ENCODE results near the gene L3MBTL3.
"Not testable (repeated sequence)": the region's sequence is repeated elsewhere in the genome, so short reads cannot be mapped to it uniquely, and the experiment has no call there.

The L3MBTL3 gene

DNA sequence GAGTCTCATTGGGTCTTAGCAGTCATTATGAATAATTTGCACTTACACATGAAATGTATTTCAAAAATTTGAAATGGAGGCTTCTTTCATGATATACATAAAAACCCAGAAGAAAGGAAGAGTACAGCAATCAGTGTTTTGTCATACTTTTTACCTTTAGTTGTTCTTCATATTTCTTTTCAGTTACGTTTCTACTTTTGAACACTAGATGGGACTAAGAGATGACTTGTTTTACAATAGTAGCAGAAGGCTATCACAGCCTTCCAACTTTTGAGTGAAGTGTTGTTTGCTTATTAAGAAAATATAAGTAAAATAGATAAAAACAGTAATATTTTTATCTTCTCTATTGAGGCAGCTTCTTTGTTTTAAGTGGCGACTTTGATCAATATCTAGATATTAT, 58.1 kb downstream of the L3MBTL3 start:
- DNase-seq (ENCODE audit: low read depth in 2 of 2), result no peak

DNA sequence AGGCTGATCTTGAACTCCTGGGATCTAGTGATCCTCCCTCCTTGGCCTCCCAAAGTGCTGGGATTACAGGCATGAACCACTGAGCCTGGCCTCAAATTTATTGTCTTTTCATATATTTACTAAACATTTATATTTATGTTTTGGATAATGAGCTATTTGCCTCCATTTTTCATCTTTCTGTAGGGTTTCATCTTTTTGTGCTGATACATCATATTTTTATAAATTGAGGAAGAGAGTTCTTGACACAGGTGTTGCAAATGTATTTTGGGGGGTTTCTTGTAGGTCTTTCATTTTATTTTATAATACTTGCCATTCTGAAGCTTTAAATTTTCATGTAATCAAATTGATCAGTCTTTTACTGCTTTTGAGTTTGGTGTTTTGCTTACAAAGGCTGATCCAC, 72.4 kb downstream of the L3MBTL3 start:
- DNase-seq (ENCODE audit: low read depth in 2 of 2), result no peak

DNA sequence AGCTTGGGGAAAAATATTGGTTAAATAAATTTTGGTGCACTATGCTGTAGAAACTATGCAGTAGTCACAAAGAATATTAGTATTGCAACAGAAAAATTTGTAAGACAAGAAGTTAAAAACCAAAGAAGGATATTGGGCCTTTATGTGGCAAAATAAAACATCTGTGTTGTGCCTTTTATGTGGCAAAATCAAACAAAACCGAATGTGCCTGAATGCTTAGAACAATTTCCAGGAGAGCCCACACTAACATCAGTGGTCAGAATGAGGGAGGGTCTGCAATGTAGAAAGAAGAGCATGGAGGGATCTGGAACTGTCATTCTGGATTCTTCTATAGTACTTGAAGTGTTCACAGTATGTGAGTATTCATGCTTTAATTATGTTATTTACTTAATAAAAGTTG, 75.2 kb downstream of the L3MBTL3 start:
- no peak for DNase-seq (ENCODE audit: low read depth in 2 of 2)

DNA sequence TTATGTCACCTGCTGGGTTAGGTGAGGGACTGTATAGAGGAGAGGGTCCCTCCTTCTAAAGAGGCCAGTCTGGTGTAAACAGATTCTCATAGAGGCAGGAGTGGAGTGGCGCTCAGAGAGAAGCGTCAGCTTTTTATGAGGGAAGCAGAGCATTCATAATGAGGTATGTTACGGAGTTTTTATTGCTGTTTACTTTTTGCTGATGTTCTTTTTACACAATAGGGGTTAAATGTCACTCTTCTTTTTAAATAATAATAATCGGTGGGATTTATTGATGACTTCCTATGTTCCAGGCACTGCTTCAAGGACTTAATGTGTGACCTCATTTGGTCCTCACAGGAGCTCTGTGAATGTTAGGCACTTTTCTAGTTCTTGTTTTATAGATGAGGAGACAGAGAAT, 79.9 kb downstream of the L3MBTL3 start:
- DNase-seq (ENCODE audit: low read depth in 2 of 2), result no peak

DNA sequence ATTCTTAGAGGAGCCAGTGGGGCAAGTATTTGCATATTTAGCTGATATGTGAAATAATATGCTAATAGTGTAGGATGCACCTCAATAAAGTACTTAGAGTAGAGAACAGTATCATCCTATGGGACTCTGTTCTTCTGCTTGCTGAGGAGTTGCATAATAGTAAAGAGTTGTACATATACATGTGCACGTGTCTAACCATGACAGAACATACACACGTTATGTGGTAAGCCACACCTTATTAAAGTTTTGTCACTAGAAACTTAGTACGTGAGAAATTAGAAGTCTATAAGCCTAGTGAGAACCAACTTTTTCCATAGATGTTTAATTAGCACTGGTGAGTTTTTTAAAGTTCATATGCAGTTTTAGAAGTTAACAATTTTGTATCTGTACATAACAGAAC, 80.7 kb downstream of the L3MBTL3 start:
- no peak for DNase-seq (ENCODE audit: low read depth in 2 of 2)

DNA sequence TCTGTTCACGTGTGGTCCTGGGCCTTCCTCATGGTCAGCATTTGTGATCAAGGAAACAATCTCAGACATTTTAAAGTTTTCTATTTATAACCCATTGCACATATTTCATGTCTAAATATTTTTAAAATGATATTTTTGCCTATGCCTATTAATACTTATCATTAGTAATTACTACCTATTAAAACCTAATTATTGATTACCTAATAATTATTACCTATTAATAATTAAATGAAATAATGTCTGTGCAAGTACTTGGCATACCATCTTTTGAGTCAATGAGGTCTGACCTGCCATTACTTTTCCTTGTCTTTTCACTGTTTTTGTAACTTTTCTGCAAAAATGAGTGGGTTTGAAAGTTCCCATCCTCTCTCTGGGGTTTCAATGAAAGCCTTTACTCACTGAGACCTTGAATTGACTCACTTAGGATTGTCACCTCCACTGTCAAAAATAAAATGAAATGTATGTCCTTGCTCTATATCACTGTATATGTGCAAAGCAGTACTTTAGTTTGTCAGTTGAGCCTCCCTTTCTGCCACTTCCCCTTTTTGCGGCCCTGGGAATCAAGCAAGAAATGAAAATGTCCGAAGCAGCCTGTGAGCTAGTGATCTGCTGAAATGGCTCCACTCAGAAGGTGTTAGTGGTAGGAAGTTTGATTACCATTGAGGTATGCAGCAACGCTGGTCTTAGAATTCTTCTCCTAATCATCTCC, 87.8 kb downstream of the L3MBTL3 start:
- DNase-seq (ENCODE audit: low read depth in 2 of 2), result no peak

DNA sequence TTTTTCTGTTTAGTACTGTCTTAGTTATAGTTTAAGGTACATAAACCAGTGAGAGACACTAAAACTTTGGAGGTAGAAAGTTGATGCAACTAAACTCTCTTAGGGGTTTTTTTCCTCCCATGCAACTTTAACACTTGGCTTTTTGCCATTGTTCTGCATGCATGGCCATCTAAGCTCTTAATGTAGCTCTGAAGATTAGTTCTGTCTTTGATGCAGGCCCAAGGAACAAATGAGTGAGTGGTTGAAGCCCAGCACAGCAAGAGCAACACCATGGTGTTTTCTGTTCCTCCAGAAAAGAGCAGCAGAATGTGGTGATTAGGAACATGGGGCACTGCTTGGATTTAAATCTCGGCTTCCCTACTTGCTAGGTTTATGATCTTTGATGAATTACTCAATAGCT, 89.3 kb downstream of the L3MBTL3 start:
- no peak for DNase-seq (ENCODE audit: low read depth in 2 of 2)

DNA sequence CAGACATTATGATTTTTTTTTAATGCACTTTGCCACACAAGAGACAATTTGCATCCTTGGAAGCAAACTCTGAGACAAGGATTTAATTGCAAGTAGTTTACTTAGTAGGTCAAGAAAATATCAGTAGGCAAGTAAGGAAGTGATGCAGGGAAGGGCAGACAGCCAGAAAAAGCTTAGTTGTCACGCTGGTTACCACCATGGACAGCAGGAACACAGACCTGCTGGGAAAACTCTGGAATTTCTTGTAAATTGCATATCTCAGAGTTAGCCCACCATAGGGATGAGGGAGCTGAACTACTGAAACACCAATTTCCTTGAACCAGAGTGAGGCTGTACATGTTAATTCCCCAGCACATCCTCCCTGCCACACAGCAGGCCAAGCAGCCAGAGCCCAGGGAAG, 92.7 kb downstream of the L3MBTL3 start:
- no peak for DNase-seq (ENCODE audit: low read depth in 2 of 2)

DNA sequence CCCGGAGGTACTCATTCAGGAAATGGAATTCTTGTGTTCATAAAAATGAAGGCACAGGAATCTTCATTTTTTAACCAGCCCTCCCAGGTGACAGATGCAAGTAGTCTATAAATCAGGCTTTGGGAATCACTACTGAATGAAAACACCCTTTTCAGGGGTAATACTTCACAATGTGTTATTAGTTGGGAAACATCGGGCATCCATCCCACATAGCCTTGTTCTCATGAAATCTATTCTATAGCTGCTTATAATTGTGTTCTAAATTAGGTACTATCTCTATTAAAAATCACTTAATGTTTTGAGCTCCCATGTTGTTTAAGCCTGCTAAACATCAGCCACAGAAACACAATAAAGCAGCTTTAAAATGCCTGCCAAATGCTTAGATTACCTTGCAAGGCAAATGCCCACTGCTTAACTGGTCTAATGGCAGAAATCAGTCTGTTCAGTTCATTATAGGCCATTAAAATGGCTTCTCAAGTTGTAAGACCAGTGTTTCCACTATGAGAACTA, 94.9 kb downstream of the L3MBTL3 start:
- DNase-seq (ENCODE audit: low read depth in 2 of 2), result no peak

DNA sequence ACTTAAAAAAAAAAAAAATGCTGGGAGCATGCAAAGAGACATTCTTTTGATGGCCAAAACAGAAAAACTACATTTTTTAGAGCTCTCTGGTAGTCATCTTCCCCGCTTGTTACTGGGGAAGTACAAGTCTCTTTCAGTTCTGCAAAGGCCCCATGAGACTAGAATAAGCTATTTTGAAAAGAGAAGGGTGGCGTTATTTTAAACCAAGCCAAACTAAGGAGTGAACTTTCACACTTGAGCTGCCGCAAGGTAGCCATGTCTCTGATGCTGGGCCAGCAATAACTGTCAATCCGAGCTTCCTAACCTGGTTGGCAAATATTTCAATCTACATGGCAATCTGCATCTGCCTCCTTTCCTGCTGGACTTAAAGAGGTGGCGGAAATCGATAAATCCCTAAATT, 96.7 kb downstream of the L3MBTL3 start:
- no peak for DNase-seq (ENCODE audit: low read depth in 2 of 2)

DNA sequence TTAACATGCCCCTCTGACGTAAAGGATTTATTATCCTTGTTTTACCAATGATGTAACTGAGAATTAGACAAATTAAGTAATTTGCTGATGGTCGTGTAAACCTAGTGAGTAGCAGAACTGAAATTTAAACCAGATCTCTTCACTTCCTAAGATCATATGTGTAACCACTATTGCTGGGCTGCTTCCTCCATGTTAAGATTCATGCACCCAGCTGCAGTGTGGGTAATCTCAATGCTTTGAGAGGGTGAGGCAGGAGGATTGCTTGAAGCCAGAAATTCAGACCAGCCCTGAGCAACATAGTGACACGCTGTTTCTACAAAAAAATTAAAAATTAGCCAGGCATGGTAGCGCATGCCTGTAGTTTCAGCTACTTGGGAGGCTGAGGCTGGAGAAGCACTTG, 97.9 kb downstream of the L3MBTL3 start:
- no peak for DNase-seq (ENCODE audit: low read depth in 2 of 2)

DNA sequence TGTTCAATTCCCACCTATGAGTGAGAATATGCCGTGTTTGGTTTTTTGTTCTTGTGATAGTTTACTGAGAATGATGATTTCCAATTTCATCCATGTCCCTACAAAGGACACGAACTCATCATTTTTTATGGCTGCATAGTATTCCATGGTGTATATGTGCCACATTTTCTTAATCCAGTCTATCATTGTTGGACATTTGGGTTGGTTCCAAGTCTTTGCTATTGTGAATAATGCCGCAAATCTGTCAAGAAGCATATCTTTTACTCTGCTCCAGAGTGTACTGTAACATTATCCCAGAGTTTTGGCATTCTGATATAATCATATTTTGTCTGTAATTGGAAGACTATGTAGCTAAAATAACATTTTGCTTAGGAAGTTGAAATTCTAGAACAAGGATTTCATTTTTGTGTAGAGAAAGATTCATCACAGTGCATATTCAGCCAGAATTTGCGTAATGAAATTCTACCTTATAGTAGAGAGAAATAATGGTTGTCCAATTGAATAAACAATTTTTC, 98.9 kb downstream of the L3MBTL3 start:
- not testable (repeated sequence) for DNase-seq (ENCODE audit: low read depth in 2 of 2)

DNA sequence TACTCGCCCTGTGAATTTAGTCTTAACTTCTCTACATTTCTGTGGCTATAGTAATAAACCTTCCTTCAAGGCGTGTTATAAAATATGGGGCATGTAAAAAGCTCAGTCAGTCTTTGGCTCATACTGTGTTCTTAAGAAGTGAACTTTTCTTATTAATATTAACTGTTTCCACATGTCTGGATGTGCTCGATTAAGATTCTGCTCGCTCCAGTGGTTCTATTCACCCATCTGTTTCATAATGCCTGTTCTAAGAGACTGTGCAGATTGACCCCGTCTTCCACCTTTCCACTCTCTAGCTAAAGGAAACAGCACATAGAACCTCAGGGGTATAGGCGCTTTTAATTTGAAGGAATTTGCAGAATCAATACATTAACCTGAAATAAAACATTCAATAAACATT, 99.9 kb downstream of the L3MBTL3 start:
- no peak for DNase-seq (ENCODE audit: low read depth in 2 of 2)

DNA sequence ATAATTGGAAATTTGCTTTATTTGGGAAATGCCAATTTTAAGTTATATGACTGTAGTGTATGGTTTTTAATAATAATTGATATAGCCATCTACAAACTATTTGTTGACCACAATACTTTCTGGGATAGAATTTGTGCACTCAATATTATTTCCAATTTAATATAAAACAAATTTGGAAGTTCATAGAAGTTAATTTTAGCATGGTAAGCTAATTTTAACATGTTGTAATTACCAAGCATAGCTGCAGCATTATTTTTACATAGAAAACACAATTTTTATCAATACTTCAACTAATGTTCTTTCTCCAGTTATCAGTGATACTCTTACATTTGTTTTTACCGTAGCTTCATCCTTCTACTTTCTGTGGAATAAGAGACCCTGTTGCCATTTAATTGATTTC, 100.8 kb downstream of the L3MBTL3 start:
- no peak for DNase-seq (ENCODE audit: low read depth in 2 of 2)

DNA sequence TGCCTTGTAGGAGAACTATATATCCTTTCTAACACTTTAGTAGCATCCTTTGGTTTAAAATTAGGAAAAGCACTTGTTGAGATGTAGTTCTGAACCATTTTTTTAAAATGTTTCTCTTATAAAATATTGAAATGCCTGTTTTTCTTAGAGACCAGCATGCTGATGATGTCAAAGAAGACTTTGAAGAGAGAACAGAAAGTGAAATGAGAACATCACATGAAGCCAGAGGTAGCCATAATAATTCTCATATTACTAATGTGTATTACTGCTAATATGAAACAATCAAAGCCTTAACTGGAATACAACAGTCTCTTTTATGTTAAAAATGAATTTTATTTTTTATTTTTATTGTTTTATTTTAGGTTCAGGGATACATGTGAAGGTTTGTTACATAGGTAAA, 102.3 kb downstream of the L3MBTL3 start:
- no peak for DNase-seq (ENCODE audit: low read depth in 2 of 2)

DNA sequence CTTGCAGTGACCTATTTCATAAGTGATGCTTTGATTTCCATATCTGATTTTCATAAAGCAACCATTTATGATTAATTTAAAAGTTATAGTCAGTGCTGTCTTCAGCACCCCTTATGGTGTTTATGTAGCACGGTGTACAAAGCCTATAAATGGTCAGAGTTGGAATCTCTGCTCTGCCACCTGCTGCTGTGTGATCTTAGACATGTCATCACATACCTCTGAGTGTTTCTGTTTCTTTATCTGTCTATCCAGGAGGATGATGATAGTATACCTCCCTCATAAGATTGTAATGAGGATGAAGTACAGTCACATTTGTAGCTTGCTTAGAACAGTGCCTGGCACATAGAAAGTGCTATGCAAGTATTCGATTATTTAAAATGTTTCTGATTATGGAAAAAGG, 103.9 kb downstream of the L3MBTL3 start:
- no peak for DNase-seq (ENCODE audit: low read depth in 2 of 2)

DNA sequence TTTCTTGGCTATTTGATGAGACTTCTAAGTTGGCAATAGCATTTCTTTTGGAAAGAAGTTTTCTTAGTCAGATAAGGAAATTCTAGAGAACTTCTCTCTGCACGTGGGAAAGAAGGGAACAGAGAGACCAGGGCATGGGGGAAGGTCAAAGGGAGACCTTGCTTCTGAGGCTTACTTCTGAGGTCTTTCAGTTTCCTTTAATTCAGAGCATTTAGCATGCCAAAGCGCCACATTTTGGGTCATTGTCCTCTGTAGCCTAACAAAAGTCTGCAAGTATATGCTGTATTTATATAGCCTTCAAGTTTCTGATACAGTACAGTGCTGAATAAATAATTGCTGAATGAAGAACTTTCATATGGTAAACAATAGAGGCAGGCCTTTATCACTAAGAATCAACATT, 108.8 kb downstream of the L3MBTL3 start:
- no peak for DNase-seq (ENCODE audit: low read depth in 2 of 2)

DNA sequence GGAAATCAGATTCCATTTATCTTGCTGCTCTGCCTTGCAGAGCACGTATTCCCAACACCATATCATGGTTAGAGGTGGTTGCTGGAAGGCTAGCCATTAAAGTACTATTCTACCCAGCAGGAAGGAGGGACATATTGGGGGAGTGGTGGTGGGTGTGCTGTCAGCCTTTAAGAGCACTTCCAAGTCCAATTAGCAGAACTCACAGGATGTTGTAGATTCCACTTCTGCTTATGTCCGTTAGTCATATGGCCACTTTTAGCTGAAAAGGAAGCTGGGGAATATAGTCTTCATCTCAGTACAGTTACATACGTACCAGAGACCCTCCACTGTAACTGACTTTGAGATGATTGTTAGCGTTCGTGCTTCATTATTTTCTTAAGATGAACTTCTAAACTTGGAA, 109.9 kb downstream of the L3MBTL3 start:
- no peak for DNase-seq (ENCODE audit: low read depth in 2 of 2)

DNA sequence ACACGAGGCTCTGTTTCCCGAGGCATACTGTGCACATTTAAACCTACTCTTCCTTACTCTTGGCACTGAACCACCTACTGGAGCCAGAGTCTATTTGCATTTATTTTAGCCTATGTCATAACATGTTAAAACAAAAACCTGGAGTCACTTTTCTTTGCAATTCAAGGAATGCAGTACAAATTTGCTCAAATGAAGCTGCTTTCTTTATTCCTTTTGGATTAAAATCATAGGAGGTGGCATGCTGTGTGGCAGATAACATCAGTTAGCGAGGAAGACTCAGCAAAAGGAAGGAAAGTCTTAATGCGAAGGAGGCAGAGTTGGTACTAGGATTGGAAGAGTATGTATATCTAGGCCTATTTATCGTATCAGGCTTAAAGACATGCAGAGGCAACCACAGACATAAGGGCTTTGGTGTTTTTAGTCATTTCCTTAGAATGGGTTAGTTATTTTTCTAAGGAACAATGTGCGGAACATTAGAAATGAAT, 111.4 kb downstream of the L3MBTL3 start:
- no peak for DNase-seq (ENCODE audit: low read depth in 2 of 2)

DNA sequence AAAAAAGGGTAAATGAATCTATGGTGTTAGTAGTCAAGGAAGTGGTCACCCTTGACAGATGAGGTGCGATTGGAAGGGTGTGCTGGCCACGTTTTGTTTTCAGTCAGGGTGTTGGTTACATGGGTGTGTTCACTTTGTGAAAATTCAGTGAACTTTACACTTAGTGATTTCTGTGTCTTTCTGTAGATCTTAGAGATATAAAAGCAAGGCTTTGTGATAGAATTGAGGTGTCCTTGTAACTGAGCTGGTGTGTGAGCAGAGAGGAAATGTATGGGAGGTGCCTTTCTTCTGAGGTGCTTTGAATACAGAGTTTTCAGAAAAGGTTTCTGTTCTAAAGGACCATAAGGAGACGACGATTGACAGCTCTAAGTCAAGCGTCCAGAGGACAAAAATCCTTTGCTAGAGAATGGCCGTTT, 113.9 kb downstream of the L3MBTL3 start:
- no peak for DNase-seq (ENCODE audit: low read depth in 2 of 2)

DNA sequence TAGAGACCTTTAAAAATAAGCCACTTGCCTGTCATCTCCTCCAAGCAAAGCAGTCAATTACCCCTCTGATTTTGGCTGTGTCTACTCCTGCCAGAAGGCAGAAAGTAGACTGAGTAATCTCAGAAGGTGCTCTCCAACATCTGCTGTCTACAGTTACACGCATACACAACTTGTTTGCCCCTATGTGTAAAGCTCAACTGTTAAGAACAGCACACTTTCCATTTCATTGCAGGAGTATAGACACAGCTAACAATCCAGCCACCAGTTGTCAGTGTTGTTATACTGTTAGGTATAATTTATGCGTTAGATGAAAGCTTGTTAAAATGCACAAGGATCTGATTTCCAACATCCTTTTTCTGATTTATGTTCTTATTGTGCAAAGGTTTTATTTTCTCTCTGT, 116.2 kb downstream of the L3MBTL3 start:
- DNase-seq (ENCODE audit: low read depth in 2 of 2), result no peak

DNA sequence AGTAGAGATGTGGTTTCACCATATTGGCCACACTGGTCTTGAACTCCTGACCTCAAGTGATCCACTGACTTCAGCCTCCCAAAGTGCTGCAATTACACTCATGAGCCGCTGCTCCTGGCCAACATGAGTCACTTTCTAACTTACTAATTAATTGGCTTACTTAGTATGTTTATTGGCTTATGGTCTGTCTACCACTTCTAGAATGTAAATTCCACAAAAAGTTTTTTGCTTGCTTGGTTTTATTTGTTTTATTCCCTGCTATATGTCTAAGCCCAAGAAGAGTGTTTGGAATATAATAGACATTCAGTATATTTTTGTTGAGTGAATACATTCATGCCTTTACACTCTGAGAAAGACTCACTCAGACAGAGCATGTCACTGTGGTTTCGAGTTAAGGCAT, 118.4 kb downstream of the L3MBTL3 start:
- no peak for DNase-seq (ENCODE audit: low read depth in 2 of 2)

DNA sequence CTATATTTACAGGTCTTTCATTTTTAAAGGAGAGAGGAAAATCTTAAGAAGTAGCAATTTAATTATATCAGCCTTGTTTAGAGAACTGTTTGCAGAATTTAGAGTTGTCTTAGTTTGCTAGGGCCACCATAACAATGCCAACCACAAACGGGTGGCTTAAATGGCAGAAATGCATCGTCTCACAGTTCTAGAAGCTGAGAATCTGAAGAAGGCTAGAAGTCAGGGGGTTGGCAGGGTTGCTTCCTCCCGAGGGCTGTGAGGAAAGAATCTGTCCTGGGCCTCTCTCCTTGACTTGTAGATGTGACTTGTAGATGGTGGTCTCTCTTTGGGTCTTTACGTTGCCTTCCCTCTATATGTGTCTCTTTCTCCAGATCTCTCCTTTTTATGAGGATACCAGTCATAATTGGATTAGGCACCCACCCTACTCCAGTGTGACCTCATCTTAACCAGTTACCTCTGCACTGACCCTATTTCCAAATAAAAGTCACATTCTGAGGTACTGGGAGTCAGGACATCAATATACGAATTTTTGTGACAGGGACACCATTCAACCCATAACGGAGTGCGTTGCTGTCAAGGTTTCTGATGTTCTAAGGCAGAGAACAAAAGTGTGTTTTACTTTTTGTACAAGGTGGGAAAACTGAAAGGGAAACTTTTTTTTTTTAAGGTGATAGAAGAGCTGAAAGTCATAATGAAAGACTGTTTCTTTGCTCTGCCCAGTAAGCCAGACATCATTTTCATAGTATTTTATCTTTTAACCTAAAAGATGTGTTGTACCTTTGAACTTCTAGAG, 119.9 kb downstream of the L3MBTL3 start:
- no peak for DNase-seq (ENCODE audit: low read depth in 2 of 2)

Measured in activated CD4-positive, alpha-beta T cell treated with anti-CD3 and anti-CD28 coated beads for 24 hours (primary cell).